Neural progenitor cell (in vitro differentiated cells): ENCODE measurements around the gene SLC38A7.

ENCODE experiments used
- EZH2phosphoT487 ChIP-seq: fragments of 200-600 bp; sonication (generic); IDR thresholded peaks from 2 replicates; pipeline ENCODE4 v1.6.1; 2017; ENCODE audit warnings: antibody characterized with exemption
- TF ChIP-seq, protein P1 (sequence below): fragments of 200-600 bp; sonication (generic); IDR thresholded peaks from 2 replicates; pipeline ENCODE4 v1.5.1; 2017; ENCODE audit warnings: antibody characterized with exemption, mild to moderate bottlenecking

DNA sequence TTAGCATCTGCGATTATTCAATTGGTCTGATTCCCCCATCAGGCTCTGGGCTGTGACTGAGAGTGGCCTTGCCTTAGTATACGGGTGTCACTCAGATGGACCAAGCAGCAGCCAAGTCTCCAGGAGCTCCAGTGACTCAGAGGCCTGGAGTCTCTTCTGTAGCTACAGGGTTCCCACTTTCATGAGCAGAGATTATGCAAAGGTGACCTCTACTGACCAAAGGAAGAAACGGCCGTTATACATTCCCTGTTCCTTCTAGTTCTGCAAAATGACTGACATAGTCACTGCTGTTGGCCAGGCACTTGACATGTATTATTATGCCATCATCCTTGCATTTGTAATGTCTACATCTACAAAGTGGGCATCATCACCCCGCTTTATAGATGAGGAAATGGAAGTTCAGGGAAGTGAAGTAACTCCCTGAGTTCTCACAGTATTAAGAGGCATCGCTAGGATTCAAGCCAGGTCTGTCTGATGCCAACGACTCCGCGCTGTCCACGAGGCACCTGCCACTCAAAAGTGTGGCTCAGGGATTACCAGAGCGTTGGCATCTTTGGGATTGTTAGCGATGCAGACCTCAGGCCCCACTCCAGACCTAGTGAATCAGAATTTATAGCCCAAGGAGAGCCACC lies 23.3 kb downstream of the SLC38A7 start:
- TF ChIP-seq, protein P1, sequence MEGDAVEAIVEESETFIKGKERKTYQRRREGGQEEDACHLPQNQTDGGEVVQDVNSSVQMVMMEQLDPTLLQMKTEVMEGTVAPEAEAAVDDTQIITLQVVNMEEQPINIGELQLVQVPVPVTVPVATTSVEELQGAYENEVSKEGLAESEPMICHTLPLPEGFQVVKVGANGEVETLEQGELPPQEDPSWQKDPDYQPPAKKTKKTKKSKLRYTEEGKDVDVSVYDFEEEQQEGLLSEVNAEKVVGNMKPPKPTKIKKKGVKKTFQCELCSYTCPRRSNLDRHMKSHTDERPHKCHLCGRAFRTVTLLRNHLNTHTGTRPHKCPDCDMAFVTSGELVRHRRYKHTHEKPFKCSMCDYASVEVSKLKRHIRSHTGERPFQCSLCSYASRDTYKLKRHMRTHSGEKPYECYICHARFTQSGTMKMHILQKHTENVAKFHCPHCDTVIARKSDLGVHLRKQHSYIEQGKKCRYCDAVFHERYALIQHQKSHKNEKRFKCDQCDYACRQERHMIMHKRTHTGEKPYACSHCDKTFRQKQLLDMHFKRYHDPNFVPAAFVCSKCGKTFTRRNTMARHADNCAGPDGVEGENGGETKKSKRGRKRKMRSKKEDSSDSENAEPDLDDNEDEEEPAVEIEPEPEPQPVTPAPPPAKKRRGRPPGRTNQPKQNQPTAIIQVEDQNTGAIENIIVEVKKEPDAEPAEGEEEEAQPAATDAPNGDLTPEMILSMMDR: peak; percentile 70
- TF ChIP-seq EZH2phosphoT487: no peak
